Stimulated activated CD4-positive, alpha-beta T cell treated with anti-CD3 and anti-CD28 coated beads, Interleukin-12 subunit alpha, Interleukin-12 subunit beta, amount 100 ng/mL, for 24 hours (primary cell): ENCODE results near the gene AP4S1.

Source experiments
- DNase-seq, 2 experiments: peaks; one replicate each; pipeline ENCODE4 v3.0.0-alpha.2; 2020; ENCODE audit warnings: low read depth in 2 of 2

Gene AP4S1

GRCh38 chr14:31137214-31137889, 111.9 kb downstream of the AP4S1 start:
- no peak for DNase-seq

- DNase-seq, result no peak
Observed at GRCh38 chr14:31138301-31138700, 112.9 kb downstream of the AP4S1 start.

DNA sequence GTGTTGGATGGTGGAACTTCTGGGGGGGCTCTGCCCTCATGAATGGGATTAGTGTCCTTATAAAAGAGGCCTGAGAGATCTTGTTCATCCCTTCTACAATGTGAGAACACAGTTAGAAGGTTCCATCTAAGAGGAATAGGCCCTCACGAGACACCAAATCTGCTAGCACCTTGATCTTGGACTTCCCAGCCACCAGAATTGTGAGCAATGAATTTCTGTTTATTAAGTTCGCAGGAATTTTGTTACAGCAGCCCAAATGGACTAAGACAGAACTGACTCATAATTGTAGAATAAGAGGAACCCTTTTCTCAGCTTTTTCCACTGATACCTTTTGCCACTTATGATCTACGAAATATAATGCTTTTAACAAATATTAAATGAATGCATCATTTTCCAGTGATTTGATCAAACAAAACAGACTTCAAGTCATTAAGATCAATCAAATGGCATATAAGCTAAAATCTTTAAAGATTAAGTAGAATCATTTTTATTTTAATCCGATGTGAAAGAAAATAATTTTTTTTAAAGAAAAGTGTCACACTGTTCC, 113.9 kb downstream of the AP4S1 start:
- DNase-seq, result no peak

DNA sequence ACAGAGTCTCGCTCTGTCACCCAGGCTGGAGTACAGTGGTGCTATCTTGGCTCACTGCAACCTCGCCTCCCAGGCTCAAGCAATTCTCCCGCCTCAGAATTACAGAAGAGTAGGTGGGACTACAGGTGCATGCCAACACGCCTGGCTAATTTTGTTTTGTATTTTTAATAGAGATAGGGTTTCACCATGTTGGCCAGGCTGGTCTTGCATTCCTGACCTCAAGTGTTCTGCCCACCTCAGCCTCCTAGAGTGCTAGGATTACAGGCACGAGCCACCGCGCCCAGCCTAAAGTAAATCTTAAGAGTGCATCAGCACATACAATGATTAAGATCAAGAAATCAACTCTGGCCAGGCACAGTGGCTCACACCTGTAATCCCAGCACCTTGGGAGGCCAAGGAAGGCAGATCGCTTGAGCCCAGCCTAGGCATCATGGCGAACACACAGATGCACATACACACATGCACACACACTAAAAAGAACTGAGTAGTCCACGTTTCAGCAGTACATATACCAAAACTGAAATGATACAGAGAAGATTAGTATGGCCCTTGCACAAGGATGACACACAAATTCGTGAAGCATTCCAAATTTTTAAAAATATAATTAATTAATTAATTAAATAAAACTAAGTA, 117.1 kb downstream of the AP4S1 start:
- DNase-seq, result no peak
